ENCODE results near the gene JUND. TPM values are rescaled to one million over a fixed set of nuclear protein-coding genes. Genes with fewer than 3 reads are reported as not detected.

JUND gene
- total RNA-seq, 1 donor from 2014 or later, result 225 TPM

- H3K9me3 Mint-ChIP-seq, result no peaks in the 10 kb centered on the region
- intact Hi-C loops (cut with micrococcal nuclease), result loop anchor here (2.0 kb wide), 1 partner anchor 84 kb away; no protein-coding TSS in a partner anchor
- H3K4me3 Mint-ChIP-seq, result no peak overlapping the region
- no peak for ATAC-seq (ENCODE audit: low read depth)
- H3K27ac Mint-ChIP-seq, result peak overlapping the region; percentile 50
- POLR2A ChIA-PET, result interaction anchor here (0.7 to 4.3 kb wide), 6 partner anchors 8 to 149 kb away, joined by 4 to 21 read pairs (median 5); partner anchors contain the start of gene RAB3A
- H3K4me1 Mint-ChIP-seq, result peaks cover 33% of the 10 kb centered on the region
- H3K27me3 Mint-ChIP-seq, result peaks cover 2% of the 10 kb centered on the region
- H3K36me3 Mint-ChIP-seq (ENCODE audit: low read depth), result peaks cover 4% of the 10 kb centered on the region
- TF ChIP-seq CTCF (IDR thresholded peaks at IDR 0.05), result no peak
- DNase-seq, result no peak
- CTCF ChIA-PET, result interaction anchor here (0.9 to 7.7 kb wide), 13 partner anchors 18 to 230 kb away, joined by 3 to 95 read pairs (median 9); partner anchors contain the start of genes IFI30, JUND and RAB3A
Observed at GRCh38 chr19:18253130-18253529, 28.3 kb downstream of the JUND start.

GRCh38 chr19:18252370-18252717 lies 29.1 kb downstream of the JUND start:
- intact Hi-C loops (cut with micrococcal nuclease), result loop anchor here (1.0 to 2.0 kb wide), 3 partner anchors 84 to 314 kb away; no protein-coding TSS in a partner anchor
- ATAC-seq (ENCODE audit: low read depth) (no peak), DNase-seq (no peak)
- H3K9me3 Mint-ChIP-seq, result no peaks in the 10 kb centered on the region
- TF ChIP-seq CTCF (IDR thresholded peaks at IDR 0.05), result no peak
- ChIA-PET POLR2A (interaction anchor here (0.5 to 4.3 kb wide), 11 partner anchors 9 to 299 kb away, joined by 3 to 21 read pairs (median 5); partner anchors contain the start of gene RAB3A), CTCF (interaction anchor here (1.0 to 7.7 kb wide), 20 partner anchors 12 to 314 kb away, joined by 3 to 95 read pairs (median 8); partner anchors contain the start of genes IFI30, JUND, MAST3 and MPV17L2)
- H3K27ac Mint-ChIP-seq, result no peak overlapping the region
- peaks cover 2% of the 10 kb centered on the region for H3K27me3 Mint-ChIP-seq
- H3K4me1 Mint-ChIP-seq, result peaks cover 33% of the 10 kb centered on the region
- H3K4me3 Mint-ChIP-seq, result no peak overlapping the region
- peaks cover 2% of the 10 kb centered on the region for H3K36me3 Mint-ChIP-seq (ENCODE audit: low read depth)

DNA sequence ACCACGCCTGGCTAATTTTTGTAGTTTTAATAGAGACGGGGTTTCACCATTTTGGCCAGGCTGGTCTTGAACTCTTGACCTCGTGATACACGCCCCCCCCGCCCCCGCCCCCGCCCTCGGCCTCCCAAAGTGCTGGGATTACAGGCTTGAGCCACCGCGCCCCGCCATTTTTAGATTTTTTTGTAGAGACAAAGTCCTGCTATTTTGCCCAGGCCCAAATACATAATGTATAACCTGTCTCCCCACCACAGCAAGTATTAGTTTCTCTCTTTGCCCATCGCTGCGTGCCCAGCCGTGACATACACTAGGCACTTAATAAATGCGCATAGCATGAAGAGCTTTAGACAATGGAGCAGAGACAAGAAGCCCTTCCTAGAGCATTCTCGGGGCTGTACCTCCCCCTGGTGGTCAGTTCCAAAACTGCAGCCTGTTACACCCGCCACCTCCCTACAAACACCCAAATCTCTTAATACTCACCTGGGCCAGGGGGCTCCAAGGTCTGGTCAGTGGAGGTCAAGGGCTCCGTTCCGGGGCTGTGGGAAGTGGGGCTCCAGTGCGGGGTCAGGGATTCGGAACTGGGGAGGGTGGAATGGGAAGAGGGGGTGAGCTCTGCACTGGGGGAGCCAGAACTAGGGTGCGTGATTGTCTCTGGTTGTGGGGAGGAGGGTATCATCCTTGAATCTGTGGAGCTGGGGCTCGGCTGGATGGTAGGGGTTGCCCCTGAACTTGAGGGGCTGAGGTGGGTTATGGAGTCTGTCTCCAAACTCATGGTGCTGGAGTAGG lies 29.6 kb downstream of the JUND start:
- peak; percentile 69 for TF ChIP-seq CTCF (IDR thresholded peaks at IDR 0.05)
- H3K27ac Mint-ChIP-seq, result peak overlapping the region; percentile 47
- peak; percentile 68 for ATAC-seq (ENCODE audit: low read depth)
- peak; percentile 75 for DNase-seq
- no peak overlapping the region for H3K4me3 Mint-ChIP-seq
- no peaks in the 10 kb centered on the region for H3K9me3 Mint-ChIP-seq
- H3K27me3 Mint-ChIP-seq, result peaks cover 2% of the 10 kb centered on the region
- ChIA-PET POLR2A (interaction anchor here (0.6 to 4.3 kb wide), 9 partner anchors 10 to 91 kb away, joined by 3 to 21 read pairs (median 5); partner anchors contain the start of gene RAB3A), CTCF (interaction anchor here (0.6 to 7.7 kb wide), 25 partner anchors 11 to 314 kb away, joined by 3 to 95 read pairs (median 7); partner anchors contain the start of genes IFI30, JUND, LSM4 and MAST3)
- intact Hi-C loops (cut with micrococcal nuclease), result loop anchor here (1.0 to 2.0 kb wide), 8 partner anchors 43 to 313 kb away; partner anchors contain the start of gene ARRDC2
- peaks cover 33% of the 10 kb centered on the region for H3K4me1 Mint-ChIP-seq
- H3K36me3 Mint-ChIP-seq (ENCODE audit: low read depth), result peaks cover under 1% of the 10 kb centered on the region

DNA sequence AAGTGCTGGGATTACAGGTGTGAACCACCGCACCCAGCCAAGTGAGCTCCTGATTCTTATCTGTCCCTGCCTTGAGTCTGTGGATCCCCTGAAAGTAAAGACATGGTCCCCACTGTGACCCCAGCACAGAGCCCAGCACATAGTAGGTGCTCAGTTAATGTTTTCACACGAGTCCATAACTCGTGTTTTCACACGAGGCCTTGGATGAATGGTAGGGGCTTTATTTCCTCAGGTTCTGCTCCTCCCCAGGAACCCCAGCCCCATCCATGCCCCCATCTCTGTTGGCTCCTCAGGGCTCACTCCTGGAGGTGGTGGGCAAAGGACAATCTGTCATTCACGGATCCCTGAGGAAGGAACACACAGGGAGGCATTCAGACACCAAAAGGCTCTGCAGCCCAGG lies 31.6 kb downstream of the JUND start:
- intact Hi-C loops (cut with micrococcal nuclease), result no loop called here
- H3K4me1 Mint-ChIP-seq, result peaks cover 27% of the 10 kb centered on the region
- peaks cover 2% of the 10 kb centered on the region for H3K27me3 Mint-ChIP-seq

More for the DNA sequence above, 31.6 kb downstream of the JUND start:
- no peak for DNase-seq
- ATAC-seq (ENCODE audit: low read depth), result no peak
- H3K9me3 Mint-ChIP-seq, result no peaks in the 10 kb centered on the region
- H3K27ac Mint-ChIP-seq, result no peak overlapping the region
- H3K4me3 Mint-ChIP-seq, result no peak overlapping the region
- ChIA-PET POLR2A (interaction anchor here (0.6 kb wide), 1 partner anchor 69 kb away, joined by 4 read pairs; no protein-coding TSS in a partner anchor), CTCF (interaction anchor here (1.2 to 7.7 kb wide), 3 partner anchors 25 to 137 kb away, joined by 3 to 95 read pairs (median 4); no protein-coding TSS in a partner anchor)
- no peak for TF ChIP-seq CTCF (IDR thresholded peaks at IDR 0.05)
- H3K36me3 Mint-ChIP-seq (ENCODE audit: low read depth), result no peaks in the 10 kb centered on the region

Measured in activated B cell treated with CpG ODN at 0.5 μM for 24 hours (primary cell).